GM12878 (cell line): Measurements from ENCODE around the gene MIA3. TPM values are rescaled to one million over a fixed set of nuclear protein-coding genes. Genes with fewer than 3 reads are reported as not detected.

Experiments
- ATF7 ChIP-seq: fragments of 450-650 bp; IDR thresholded peaks from 2 replicates; pipeline ENCODE4 v1.6.1; 2016; ENCODE audit warnings: low read depth, mild to moderate bottlenecking
- CBFB ChIP-seq: IDR thresholded peaks from 2 replicates; pipeline ENCODE4 v1.6.1; 2016; ENCODE audit warnings: antibody characterized with exemption, low read depth
- EGR1 ChIP-seq, 2 experiments: IDR thresholded peaks; 1 replicate in 1 of 2; 2 replicates in 1 of 2; pipeline ENCODE4 v1.6.1; 2011 to 2012; ENCODE audit warnings: low read depth in 2 of 2, low read length in 2 of 2, borderline replicate concordance in 1 of 2, mild to moderate bottlenecking in 1 of 2, moderate library complexity in 1 of 2
- ESRRA ChIP-seq: IDR thresholded peaks from 2 replicates; pipeline ENCODE4 v1.6.1; 2012; ENCODE audit warnings: mild to moderate bottlenecking, low read length, improper control_type of control experiment
- FOS ChIP-seq: IDR thresholded peaks from 3 replicates; pipeline ENCODE4 v1.6.1; 2011; ENCODE audit warnings: borderline replicate concordance; ENCODE audit not compliant: insufficient read length; ENCODE audit errors: extremely low read depth
- HCFC1 ChIP-seq: fragments of 150-350 bp; IDR thresholded peaks from 2 replicates; pipeline ENCODE4 v1.6.1; 2014; ENCODE audit warnings: low read length
- HDAC6 ChIP-seq: fragments of 200-600 bp; sonication (generic); IDR thresholded peaks from one replicate; pipeline ENCODE4 v1.8.0; 2017; ENCODE audit warnings: antibody characterized with exemption; ENCODE audit not compliant: unreplicated experiment
- IKZF1 ChIP-seq: fragments of 450-650 bp; conservative IDR thresholded peaks from 2 replicates; pipeline ENCODE4 v1.6.1; 2017; ENCODE audit warnings: antibody characterized with exemption, mild to moderate bottlenecking
- KLF5 ChIP-seq: fragments of 450-650 bp; IDR thresholded peaks from 2 replicates; pipeline ENCODE4 v1.6.1; 2014; ENCODE audit warnings: mild to moderate bottlenecking; ENCODE audit not compliant: partially characterized antibody
- MEF2A ChIP-seq: IDR thresholded peaks from 2 replicates; pipeline ENCODE4 v1.6.1; 2011; ENCODE audit warnings: low read depth, mild to moderate bottlenecking, low read length, moderate library complexity; ENCODE audit not compliant: insufficient read depth
- MXI1 ChIP-seq: fragments of 150-350 bp; IDR thresholded peaks from 2 replicates; pipeline ENCODE4 v1.6.1; 2011; ENCODE audit warnings: low read depth, mild to moderate bottlenecking, inconsistent platforms, low read length, improper control_type of control experiment
- MYB ChIP-seq: fragments of 150-350 bp; IDR thresholded peaks from 2 replicates; pipeline ENCODE4 v1.6.1; 2014; ENCODE audit warnings: mild to moderate bottlenecking, low read depth, low read length, borderline replicate concordance
- NRF1 ChIP-seq: conservative IDR thresholded peaks from 2 replicates; pipeline ENCODE4 v1.6.1; 2011; ENCODE audit warnings: mild to moderate bottlenecking, low read depth, low read length, improper control_type of control experiment
- PAX8 ChIP-seq: fragments of 450-650 bp; IDR thresholded peaks from 2 replicates; pipeline ENCODE4 v1.6.1; 2017; ENCODE audit warnings: mild to moderate bottlenecking, moderate library complexity
- PKNOX1 ChIP-seq: fragments of 450-650 bp; IDR thresholded peaks from 2 replicates; pipeline ENCODE4 v1.6.1; 2016; ENCODE audit warnings: mild to moderate bottlenecking
- POLR2AphosphoS5 ChIP-seq: IDR thresholded peaks from 2 replicates; pipeline ENCODE4 v1.6.1; 2011; ENCODE audit warnings: mild to moderate bottlenecking, low read length, inconsistent platforms
- RAD21 ChIP-seq: IDR thresholded peaks from 2 replicates; pipeline ENCODE4 v1.6.1; 2011; ENCODE audit warnings: mild to moderate bottlenecking, low read depth, low read length, moderate library complexity; ENCODE audit not compliant: insufficient read depth
- RCOR1 ChIP-seq: conservative IDR thresholded peaks from 2 replicates; pipeline ENCODE4 v1.6.1; 2012; ENCODE audit warnings: low read depth, low read length, improper control_type of control experiment
- RELA ChIP-seq: fragments of 450-650 bp; IDR thresholded peaks from 2 replicates; pipeline ENCODE4 v1.8.0; 2014; ENCODE audit warnings: borderline replicate concordance; ENCODE audit not compliant: partially characterized antibody
- SMC3 ChIP-seq: IDR thresholded peaks from 2 replicates; pipeline ENCODE4 v1.6.1; 2011; ENCODE audit warnings: low read length, improper control_type of control experiment, borderline replicate concordance
- SRF ChIP-seq, 2 experiments: IDR thresholded peaks; 2 replicates each; pipeline ENCODE4 v1.6.1; 2011; ENCODE audit warnings: low read depth in 2 of 2, low read length in 2 of 2, mild to moderate bottlenecking in 1 of 2, moderate library complexity in 1 of 2
- SUPT20H ChIP-seq: IDR thresholded peaks from 2 replicates; pipeline ENCODE4 v1.6.1; 2011; ENCODE audit warnings: low read depth, mild to moderate bottlenecking, low read length, moderate library complexity, borderline replicate concordance; ENCODE audit not compliant: control insufficient read depth
- TARDBP ChIP-seq: IDR thresholded peaks from 2 replicates; pipeline ENCODE4 v1.6.1; 2016; ENCODE audit warnings: borderline replicate concordance
- YY1 ChIP-seq: IDR thresholded peaks from 2 replicates; pipeline ENCODE4 v1.6.1; 2011; ENCODE audit warnings: low read depth, mild to moderate bottlenecking, low read length
- ZSCAN29 ChIP-seq: fragments of 450-650 bp; IDR thresholded peaks from 2 replicates; pipeline ENCODE4 v1.6.1; 2017; ENCODE audit warnings: mild to moderate bottlenecking, moderate library complexity
- polyA plus RNA-seq, 11 experiments: library from polyadenylated mRNA; depleted of rRNA in 4 of 11; unstranded in 6 of 11; stranded (reverse) in 5 of 11; fragments of >200 nt; fragmentation: Nextera tagmentation in 4 of 11; fragmentation: Illumina TruSeq in 1 of 11; extraction: Ambion mirVana in 4 of 11; extraction: Trizol in 1 of 11; gene quantifications; 1 replicate in 1 of 11; 2 replicates in 10 of 11; pipeline versions ENCODE4 v1.2.1 to v1.2.3, GENCODE V29; 2011 to 2016; ENCODE audit warnings: inconsistent platforms in 2 of 11, missing spikeins in 2 of 11, low read depth in 1 of 11
- total RNA-seq, 4 experiments: library from RNA; depleted of rRNA in 3 of 4; stranded (reverse); fragments of >200 nt in 3 of 4; fragmentation: Illumina TruSeq in 1 of 4; extraction: Trizol in 1 of 4; gene quantifications; 2 replicates each; pipeline versions ENCODE4 v1.2.1 to v1.2.3, GENCODE V29; 2013 to 2021
- TF ChIP-seq, protein P1 (sequence below): IDR thresholded peaks from 2 replicates; pipeline ENCODE4 v1.6.1; 2011; ENCODE audit warnings: mild to moderate bottlenecking, low read depth, low read length, moderate library complexity; ENCODE audit not compliant: insufficient replicate concordance
- TF ChIP-seq, protein P2 (sequence below): fragments of 450-650 bp; formaldehyde crosslinking; IDR thresholded peaks from 2 replicates; pipeline ENCODE4 v1.4.0; 2020; ENCODE audit warnings: mild to moderate bottlenecking, moderate library complexity

Gene MIA3
- total and polyA plus RNA-seq, 10 of the 15 experiments (the other 5 are each of a cell fraction or from before 2014, with no cell fraction given), result 12.9 to 50.8 (median 30.3) TPM

- TF ChIP-seq EGR1 (IDR thresholded peaks at IDR 0.05; ENCODE audit: borderline replicate concordance in 1 of 2, low read depth in 2 of 2, low read length in 2 of 2) (peak in 1 of 2 experiments; percentile 50; a peak in 1 of 3 replicates), TARDBP (no peak), MYB (no peak), RCOR1 (no peak), KLF5 (no peak), YY1 (no peak), PAX8 (no peak), RAD21 (no peak), ATF7 (no peak), HDAC6 (no peak), MEF2A (no peak), MXI1 (0 out of 2 replicates have a peak, but pooled peaks have one; percentile 37), PKNOX1 (peak; percentile 97), ZSCAN29 (no peak), SRF (IDR thresholded peaks at IDR 0.05; ENCODE audit: low read depth in 2 of 2, low read length in 2 of 2) (no peak), CBFB (no peak), RELA (no peak), ESRRA (no peak), NRF1 (no peak), HCFC1 (no peak), FOS (no peak), IKZF1 (no peak), SUPT20H (no peak), SMC3 (no peak), POLR2AphosphoS5 (no peak)
- TF ChIP-seq, protein P1, sequence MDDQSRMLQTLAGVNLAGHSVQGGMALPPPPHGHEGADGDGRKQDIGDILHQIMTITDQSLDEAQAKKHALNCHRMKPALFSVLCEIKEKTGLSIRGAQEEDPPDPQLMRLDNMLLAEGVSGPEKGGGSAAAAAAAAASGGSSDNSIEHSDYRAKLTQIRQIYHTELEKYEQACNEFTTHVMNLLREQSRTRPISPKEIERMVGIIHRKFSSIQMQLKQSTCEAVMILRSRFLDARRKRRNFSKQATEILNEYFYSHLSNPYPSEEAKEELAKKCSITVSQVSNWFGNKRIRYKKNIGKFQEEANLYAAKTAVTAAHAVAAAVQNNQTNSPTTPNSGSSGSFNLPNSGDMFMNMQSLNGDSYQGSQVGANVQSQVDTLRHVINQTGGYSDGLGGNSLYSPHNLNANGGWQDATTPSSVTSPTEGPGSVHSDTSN, result peak; percentile 91
- TF ChIP-seq, protein P2, sequence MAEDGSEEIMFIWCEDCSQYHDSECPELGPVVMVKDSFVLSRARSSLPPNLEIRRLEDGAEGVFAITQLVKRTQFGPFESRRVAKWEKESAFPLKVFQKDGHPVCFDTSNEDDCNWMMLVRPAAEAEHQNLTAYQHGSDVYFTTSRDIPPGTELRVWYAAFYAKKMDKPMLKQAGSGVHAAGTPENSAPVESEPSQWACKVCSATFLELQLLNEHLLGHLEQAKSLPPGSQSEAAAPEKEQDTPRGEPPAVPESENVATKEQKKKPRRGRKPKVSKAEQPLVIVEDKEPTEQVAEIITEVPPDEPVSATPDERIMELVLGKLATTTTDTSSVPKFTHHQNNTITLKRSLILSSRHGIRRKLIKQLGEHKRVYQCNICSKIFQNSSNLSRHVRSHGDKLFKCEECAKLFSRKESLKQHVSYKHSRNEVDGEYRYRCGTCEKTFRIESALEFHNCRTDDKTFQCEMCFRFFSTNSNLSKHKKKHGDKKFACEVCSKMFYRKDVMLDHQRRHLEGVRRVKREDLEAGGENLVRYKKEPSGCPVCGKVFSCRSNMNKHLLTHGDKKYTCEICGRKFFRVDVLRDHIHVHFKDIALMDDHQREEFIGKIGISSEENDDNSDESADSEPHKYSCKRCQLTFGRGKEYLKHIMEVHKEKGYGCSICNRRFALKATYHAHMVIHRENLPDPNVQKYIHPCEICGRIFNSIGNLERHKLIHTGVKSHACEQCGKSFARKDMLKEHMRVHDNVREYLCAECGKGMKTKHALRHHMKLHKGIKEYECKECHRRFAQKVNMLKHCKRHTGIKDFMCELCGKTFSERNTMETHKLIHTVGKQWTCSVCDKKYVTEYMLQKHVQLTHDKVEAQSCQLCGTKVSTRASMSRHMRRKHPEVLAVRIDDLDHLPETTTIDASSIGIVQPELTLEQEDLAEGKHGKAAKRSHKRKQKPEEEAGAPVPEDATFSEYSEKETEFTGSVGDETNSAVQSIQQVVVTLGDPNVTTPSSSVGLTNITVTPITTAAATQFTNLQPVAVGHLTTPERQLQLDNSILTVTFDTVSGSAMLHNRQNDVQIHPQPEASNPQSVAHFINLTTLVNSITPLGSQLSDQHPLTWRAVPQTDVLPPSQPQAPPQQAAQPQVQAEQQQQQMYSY, result no peak
These were observed 438 bp upstream of the MIA3 start (continued) for GRCh38 chr1:222617367-222617951.
